Choroid plexus epithelial cell (primary cell): ENCODE measurements around the gene FRYL.

ENCODE experiments used
- DNase-seq: peaks from one replicate; pipeline ENCODE4 v3.0.0-alpha.2; 2010; ENCODE audit warnings: low read depth
- H3K4me3 ChIP-seq: 2 replicates; pipeline ENCODE4 v1.5.1; 2011; ENCODE audit warnings: low read depth, mild to moderate bottlenecking, control low read depth, low read length, moderate library complexity
- TF ChIP-seq, protein P1 (sequence below): conservative IDR thresholded peaks from 2 replicates; pipeline ENCODE4 v1.5.1; 2011; ENCODE audit warnings: low read depth, mild to moderate bottlenecking, control low read depth, inconsistent platforms, low read length, moderate library complexity

The FRYL gene

DNA sequence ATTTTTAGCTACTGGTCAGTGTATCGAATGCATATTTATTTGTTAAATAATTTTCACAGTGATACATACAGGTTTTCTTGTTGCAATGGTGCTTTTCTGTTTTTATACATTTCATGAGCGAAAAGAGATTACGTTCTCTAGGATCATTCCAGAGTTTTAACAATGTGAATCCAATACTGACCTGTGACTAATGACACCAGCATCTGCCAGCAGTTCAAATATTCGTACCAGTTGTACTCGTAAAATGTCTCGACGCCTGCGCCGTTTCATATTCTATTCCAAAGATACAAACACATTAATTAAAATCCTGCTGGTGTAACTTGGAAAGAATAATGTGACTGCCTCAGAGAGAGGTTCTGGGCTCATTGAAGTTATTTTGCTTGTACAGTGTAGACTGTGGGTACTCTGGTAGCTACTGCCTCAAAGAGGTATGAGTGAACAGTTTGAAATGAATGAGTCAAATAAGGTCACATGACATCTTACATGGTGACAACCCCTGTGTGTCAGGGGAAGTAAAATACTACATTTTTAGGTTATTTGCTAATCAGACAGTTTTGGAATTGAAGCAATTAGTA, 209.3 kb downstream of the FRYL start:
- TF ChIP-seq, protein P1, sequence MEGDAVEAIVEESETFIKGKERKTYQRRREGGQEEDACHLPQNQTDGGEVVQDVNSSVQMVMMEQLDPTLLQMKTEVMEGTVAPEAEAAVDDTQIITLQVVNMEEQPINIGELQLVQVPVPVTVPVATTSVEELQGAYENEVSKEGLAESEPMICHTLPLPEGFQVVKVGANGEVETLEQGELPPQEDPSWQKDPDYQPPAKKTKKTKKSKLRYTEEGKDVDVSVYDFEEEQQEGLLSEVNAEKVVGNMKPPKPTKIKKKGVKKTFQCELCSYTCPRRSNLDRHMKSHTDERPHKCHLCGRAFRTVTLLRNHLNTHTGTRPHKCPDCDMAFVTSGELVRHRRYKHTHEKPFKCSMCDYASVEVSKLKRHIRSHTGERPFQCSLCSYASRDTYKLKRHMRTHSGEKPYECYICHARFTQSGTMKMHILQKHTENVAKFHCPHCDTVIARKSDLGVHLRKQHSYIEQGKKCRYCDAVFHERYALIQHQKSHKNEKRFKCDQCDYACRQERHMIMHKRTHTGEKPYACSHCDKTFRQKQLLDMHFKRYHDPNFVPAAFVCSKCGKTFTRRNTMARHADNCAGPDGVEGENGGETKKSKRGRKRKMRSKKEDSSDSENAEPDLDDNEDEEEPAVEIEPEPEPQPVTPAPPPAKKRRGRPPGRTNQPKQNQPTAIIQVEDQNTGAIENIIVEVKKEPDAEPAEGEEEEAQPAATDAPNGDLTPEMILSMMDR = no peak
- DNase-seq = peak; percentile 72
- H3K4me3 ChIP-seq = no peak overlapping the region

DNA sequence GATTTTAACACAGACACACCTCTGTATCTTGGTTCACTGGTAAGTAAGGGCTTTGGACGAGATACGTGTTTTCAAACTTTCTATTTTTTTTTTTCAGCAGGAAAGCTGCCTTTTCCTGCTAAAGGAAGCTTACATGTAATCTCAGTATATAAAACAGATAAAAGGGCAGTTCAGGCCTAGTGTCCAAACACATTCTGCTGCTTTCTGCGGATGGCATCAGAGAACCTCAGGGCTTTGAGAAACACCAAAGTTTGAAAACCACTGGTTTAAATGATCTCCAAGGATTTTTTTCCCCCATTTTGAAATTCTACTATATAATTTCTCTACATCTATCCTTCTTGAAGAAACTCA, 214.1 kb downstream of the FRYL start:
- TF ChIP-seq, protein P1 = no peak
- no peak for DNase-seq
- H3K4me3 ChIP-seq = no peak overlapping the region

- no peak overlapping the region for H3K4me3 ChIP-seq
- TF ChIP-seq, protein P1 = no peak
- DNase-seq = no peak
These were observed 214.6 kb downstream of the FRYL start for GRCh38 chr4:48565362-48566033.

GRCh38 chr4:48564151-48564550, 215.9 kb downstream of the FRYL start:
- TF ChIP-seq, protein P1 = no peak
- no peak for DNase-seq
- no peak overlapping the region for H3K4me3 ChIP-seq

GRCh38 chr4:48558819-48559218, 221.3 kb downstream of the FRYL start:
- no peak overlapping the region for H3K4me3 ChIP-seq
- no peak for DNase-seq
- TF ChIP-seq, protein P1 = no peak

- TF ChIP-seq, protein P1 = no peak
- DNase-seq = no peak
These were observed 222.1 kb downstream of the FRYL start for GRCh38 chr4:48558026-48558425.

DNA sequence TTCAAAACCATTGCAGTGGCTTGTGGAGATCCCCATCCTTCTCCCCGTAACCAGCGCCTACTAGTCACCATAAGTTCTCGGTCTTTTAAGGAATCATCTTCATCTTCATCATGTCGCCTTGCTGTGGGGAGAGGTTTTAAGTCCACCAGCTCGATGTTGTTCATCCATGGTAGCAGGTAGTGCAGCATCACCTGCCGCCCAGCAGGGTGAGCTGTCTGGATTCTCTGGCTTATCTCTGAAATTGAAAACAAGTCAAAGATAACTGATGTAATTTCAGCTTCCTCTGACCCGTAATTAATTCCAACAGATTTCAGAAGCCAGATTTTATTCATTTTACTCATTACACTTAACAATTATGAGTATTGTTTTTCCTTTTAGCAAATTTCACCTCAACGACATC, 222.6 kb downstream of the FRYL start:
- DNase-seq = peak; percentile 37
- TF ChIP-seq, protein P1 = peak; percentile 60
- no peak overlapping the region for H3K4me3 ChIP-seq

More at GRCh38 chr4:48558026-48558425, 222.1 kb downstream of the FRYL start:
- H3K4me3 ChIP-seq = no peak overlapping the region
